AG04450 (cell line): Measurements from ENCODE around the gene CLIC3. TPM values are rescaled to one million over a fixed set of nuclear protein-coding genes. Genes with fewer than 3 reads are reported as not detected.

Source experiments
- CTCF ChIA-PET: fragments of 300-600, 350-600 bp; formaldehyde crosslinking; extraction: SDS; loops from one replicate; lab custom pipeline; 2022; ENCODE audit warnings: antibody characterized with exemption, inconsistent platforms; lab: Charles Lee
- POLR2A ChIA-PET: fragments of 350-600 bp; formaldehyde crosslinking; extraction: SDS; loops from one replicate; lab custom pipeline; 2021; ENCODE audit warnings: antibody characterized with exemption, inconsistent platforms; lab: Yijun Ruan, JAX
- DNase-seq: peaks from one replicate; pipeline ENCODE4 v3.0.0-alpha.2; 2011; ENCODE audit warnings: low read depth, low spot score
- H3K27ac ChIP-seq: one replicate; pipeline ENCODE4 v1.5.1; 2012; ENCODE audit warnings: low read depth, low read length, control low read depth
- H3K27me3 ChIP-seq: one replicate; pipeline ENCODE4 v1.6.0; 2012; ENCODE audit warnings: low read length; ENCODE audit not compliant: control insufficient read depth, insufficient read depth
- H3K4me3 ChIP-seq: 2 replicates; pipeline ENCODE4 v1.5.1; 2011; ENCODE audit warnings: mild to moderate bottlenecking, low read depth, low read length, control low read depth
- H3K9me3 ChIP-seq: 2 replicates; pipeline ENCODE4 v1.5.1; 2012; ENCODE audit warnings: low read length; ENCODE audit not compliant: control insufficient read depth, insufficient read depth
- CTCF ChIP-seq: IDR thresholded peaks from 2 replicates; pipeline ENCODE4 v1.5.1; 2011; ENCODE audit warnings: low read depth, low read length, control low read depth, inconsistent platforms
- polyA plus RNA-seq: library from polyadenylated mRNA; depleted of rRNA; stranded (reverse); fragments of >200 nt; gene quantifications from 2 replicates; pipeline ENCODE4 v1.2.3, GENCODE V29; 2011

The CLIC3 gene
- polyA plus RNA-seq, 1 experiment, result 0.42 TPM

DNA sequence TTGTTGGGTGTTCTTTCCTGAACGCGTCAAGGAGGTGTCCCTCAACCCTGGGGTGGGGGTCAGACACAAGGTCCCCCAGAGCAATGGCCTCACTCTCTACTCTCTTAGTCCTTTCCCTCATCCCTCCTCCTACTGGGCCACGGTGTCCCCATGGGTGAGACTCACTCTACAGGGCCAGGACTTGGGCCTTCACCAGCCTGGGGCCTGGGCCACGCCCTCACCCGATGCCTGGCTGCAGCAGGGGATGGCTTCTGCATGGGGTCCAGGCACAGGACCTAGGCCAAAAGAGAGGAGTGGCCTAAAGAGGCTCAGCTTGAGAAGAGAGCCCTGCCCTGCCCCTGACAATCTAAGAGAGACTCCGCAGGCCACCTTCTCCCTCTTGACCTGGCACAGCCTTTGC lies 38.5 kb downstream of the CLIC3 start:
- no peak overlapping the region for H3K27ac ChIP-seq
- H3K4me3 ChIP-seq, result no peak overlapping the region
- no peaks in the 10 kb centered on the region; the same call in 1 of the 2 replicates for H3K9me3 ChIP-seq
- peaks cover 19% of the 10 kb centered on the region for H3K27me3 ChIP-seq
- TF ChIP-seq CTCF, result no peak
- DNase-seq, result no peak
- ChIA-PET POLR2A (interaction anchor here (0.6 kb wide), 1 partner anchor 114 kb away, joined by 3 read pairs; no protein-coding TSS in a partner anchor), CTCF (no interaction called here)

DNA sequence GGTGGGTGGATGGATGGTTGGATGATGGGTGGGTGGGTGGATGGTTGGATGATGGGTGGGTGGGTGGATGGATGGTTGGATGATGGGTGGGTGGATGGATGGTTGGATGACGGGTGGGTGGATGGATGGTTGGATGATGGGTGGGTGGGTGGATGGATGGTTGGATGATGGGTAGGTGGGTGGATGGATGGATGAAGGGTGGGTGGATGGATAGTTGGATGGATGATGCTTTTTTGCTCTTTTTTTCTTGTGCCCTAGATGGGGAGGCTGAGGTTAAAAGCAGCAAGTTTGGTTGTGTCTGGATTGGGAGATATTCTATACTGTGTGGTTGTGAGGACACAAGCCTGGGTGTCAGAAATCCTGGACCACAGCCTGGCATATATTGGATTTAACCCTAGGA lies 38.9 kb downstream of the CLIC3 start:
- H3K9me3 ChIP-seq, result no peaks in the 10 kb centered on the region; the same call in 1 of the 2 replicates
- H3K27ac ChIP-seq, result no peak overlapping the region
- H3K4me3 ChIP-seq, result no peak overlapping the region
- TF ChIP-seq CTCF, result no peak
- CTCF ChIA-PET, result no interaction called here
- no peak for DNase-seq
- peaks cover 19% of the 10 kb centered on the region for H3K27me3 ChIP-seq
- POLR2A ChIA-PET, result no interaction called here

- Histone ChIP-seq H3K9me3 (no peaks in the 10 kb centered on the region; the same call in 1 of the 2 replicates), H3K4me3 (no peak overlapping the region), H3K27ac (no peak overlapping the region), H3K27me3 (peaks cover 16% of the 10 kb centered on the region)
- DNase-seq, result no peak
- TF ChIP-seq CTCF, result no peak
- ChIA-PET CTCF (no interaction called here), POLR2A (no interaction called here)
These were observed 39.8 kb downstream of the CLIC3 start for GRCh38 chr9:136956604-136957003.

DNA sequence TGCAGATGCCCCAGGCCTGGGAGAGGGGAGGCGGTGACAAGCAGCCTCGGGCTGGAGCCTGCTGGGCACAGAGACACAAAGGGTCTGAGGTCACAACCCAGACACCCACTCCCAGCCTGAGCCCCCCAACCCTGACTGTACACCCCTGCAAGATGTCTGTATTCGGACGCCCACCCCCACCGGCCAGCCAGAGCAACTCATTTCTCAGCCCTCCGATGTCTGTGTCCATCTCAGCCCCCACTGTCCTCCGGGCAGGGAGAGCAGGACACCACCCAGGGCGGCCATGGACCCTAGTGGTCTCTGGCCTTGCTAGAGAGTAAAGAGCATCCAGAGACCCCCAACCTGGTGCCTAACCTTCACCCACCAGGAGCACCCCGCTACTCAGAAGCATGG lies 40.4 kb downstream of the CLIC3 start:
- POLR2A ChIA-PET, result no interaction called here
- DNase-seq, result no peak
- Histone ChIP-seq H3K4me3 (no peak overlapping the region), H3K9me3 (no peaks in the 10 kb centered on the region; the same call in 1 of the 2 replicates), H3K27me3 (peaks cover 14% of the 10 kb centered on the region), H3K27ac (no peak overlapping the region)
- CTCF ChIA-PET, result no interaction called here
- no peak for TF ChIP-seq CTCF

DNA sequence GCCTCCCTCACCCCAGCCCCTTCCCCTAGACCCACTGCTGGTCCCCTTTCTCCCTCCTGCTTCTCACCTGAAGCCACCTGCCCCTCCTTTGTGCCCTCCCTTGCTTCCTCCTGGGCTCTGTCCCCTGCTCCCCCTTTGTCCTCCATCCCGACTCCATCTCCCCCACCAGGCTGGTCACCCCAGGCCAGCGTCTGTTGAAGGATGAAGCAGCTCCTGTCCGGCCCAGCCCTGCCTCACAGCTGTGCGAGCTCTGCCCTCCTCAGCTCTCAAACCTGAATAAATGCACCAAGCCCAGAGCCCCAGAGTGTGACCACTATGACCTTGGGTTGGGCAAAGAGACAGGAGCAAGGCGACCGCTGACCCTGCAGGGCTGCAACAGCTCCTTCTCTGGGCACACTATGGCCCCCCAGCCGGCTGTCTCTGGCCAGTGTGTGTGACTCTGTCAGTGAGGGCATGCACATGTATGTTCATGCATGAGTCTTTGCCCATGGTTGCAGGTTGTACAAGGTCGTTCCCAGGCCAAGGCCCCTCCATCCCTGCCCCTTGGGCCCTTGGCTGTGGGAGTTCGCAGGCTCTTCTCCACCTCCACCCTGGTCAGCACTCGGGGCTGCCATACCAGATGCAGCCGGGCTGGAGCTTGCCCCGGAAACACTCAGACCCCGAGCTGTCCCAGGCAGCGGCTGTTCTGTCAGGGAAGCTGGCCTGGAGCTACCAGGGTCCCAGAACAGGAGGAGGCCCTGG lies 41.0 kb downstream of the CLIC3 start:
- ChIA-PET POLR2A (no interaction called here), CTCF (interaction anchor here (1.5 kb wide), 1 partner anchor 74 kb away, joined by 7 read pairs; no protein-coding TSS in a partner anchor)
- no peaks in the 10 kb centered on the region; the same call in 1 of the 2 replicates for H3K9me3 ChIP-seq
- peaks cover 14% of the 10 kb centered on the region for H3K27me3 ChIP-seq
- no peak for DNase-seq
- H3K27ac ChIP-seq, result no peak overlapping the region
- no peak overlapping the region for H3K4me3 ChIP-seq
- TF ChIP-seq CTCF, result no peak
